IMR-90 (cell line): ENCODE results near the gene ARFGAP2. TPM values are rescaled to one million over a fixed set of nuclear protein-coding genes. Genes with fewer than 3 reads are reported as not detected.
"Not testable (repeated sequence)": the region's sequence is repeated elsewhere in the genome, so short reads cannot be mapped to it uniquely, and the experiment has no call there.

Source experiments
- ATAC-seq: fragments of 200-7000 bp; cut with Tn5 transposase; 2 replicates; pipeline ENCODE4 v1.9.1; 2020; ENCODE audit warnings: low read depth, mild to moderate bottlenecking, moderate library complexity
- BruUV-seq: library from RNA; stranded (reverse); fragments of 400-500 nt; replicated peaks from 2 replicates; lab custom pipeline; 2021; lab: Mats Ljungman, UMichigan
- CTCF ChIA-PET: fragments of 300-600 bp; formaldehyde crosslinking; extraction: SDS; loops from one replicate; lab custom pipeline; 2021; ENCODE audit warnings: antibody characterized with exemption; lab: Yijun Ruan, JAX
- POLR2A ChIA-PET: fragments of 300-600 bp; sonication (Branson Sonifier 250); formaldehyde crosslinking; loops from one replicate; lab custom pipeline; 2022; ENCODE audit warnings: antibody characterized with exemption; ENCODE audit not compliant: unreplicated experiment; lab: Charles Lee
- DNase-seq: peaks from one replicate; pipeline ENCODE4 v3.0.0; 2013
- H2AFZ ChIP-seq: replicated peaks from 2 replicates; pipeline ENCODE3; 2013; ENCODE audit warnings: low read length, mild to moderate bottlenecking; ENCODE audit not compliant: poor library complexity
- H2AK5ac ChIP-seq: 2 replicates; pipeline ENCODE4 v1.6.1; 2013; ENCODE audit warnings: low read depth, low read length, inconsistent platforms
- H2AK9ac ChIP-seq: replicated peaks from 2 replicates; pipeline ENCODE3; 2013; ENCODE audit warnings: mild to moderate bottlenecking, low read depth, low read length, moderate library complexity; ENCODE audit not compliant: poor library complexity
- H2BK120ac ChIP-seq: 2 replicates; pipeline ENCODE4 v1.6.1; 2013; ENCODE audit warnings: low read depth, low read length, inconsistent platforms
- H2BK15ac ChIP-seq: 3 replicates; pipeline ENCODE4 v1.6.1; 2013; ENCODE audit warnings: low read depth, low read length, inconsistent platforms
- H2BK20ac ChIP-seq: 2 replicates; pipeline ENCODE4 v1.6.1; 2013; ENCODE audit warnings: low read depth, mild to moderate bottlenecking, inconsistent platforms, low read length, moderate library complexity
- H2BK5ac ChIP-seq: 2 replicates; pipeline ENCODE4 v1.6.1; 2013; ENCODE audit warnings: mild to moderate bottlenecking, low read depth, low read length, inconsistent platforms; ENCODE audit not compliant: poor library complexity, severe bottlenecking
- H3K14ac ChIP-seq: replicated peaks from 2 replicates; pipeline ENCODE4 v1.6.1; 2013; ENCODE audit warnings: low read depth, low read length, inconsistent platforms
- H3K18ac ChIP-seq: 2 replicates; pipeline ENCODE4 v1.6.1; 2013; ENCODE audit warnings: low read depth, low read length, control low read depth
- H3K23ac ChIP-seq: 2 replicates; pipeline ENCODE4 v1.6.1; 2013; ENCODE audit warnings: low read depth, low read length, inconsistent platforms
- H3K27ac ChIP-seq: 2 replicates; pipeline ENCODE4 v1.5.1; 2013; ENCODE audit warnings: mild to moderate bottlenecking, control low read depth, low read length; ENCODE audit not compliant: insufficient read depth
- H3K27me3 ChIP-seq: 2 replicates; pipeline ENCODE4 v1.6.1; 2013; ENCODE audit warnings: low read length; ENCODE audit not compliant: control insufficient read depth, insufficient read depth
- H3K36me3 ChIP-seq: 2 replicates; pipeline ENCODE4 v1.6.1; 2013; ENCODE audit warnings: low read length, mixed read lengths; ENCODE audit not compliant: control insufficient read depth, insufficient read depth
- H3K4ac ChIP-seq: 2 replicates; pipeline ENCODE4 v1.6.1; 2013; ENCODE audit warnings: low read depth, low read length, inconsistent platforms
- H3K4me1 ChIP-seq: 2 replicates; pipeline ENCODE4 v1.6.1; 2013; ENCODE audit warnings: low read length, mixed read lengths; ENCODE audit not compliant: control insufficient read depth, insufficient read depth
- H3K4me2 ChIP-seq: 2 replicates; pipeline ENCODE4 v1.6.1; 2013; ENCODE audit warnings: low read depth, mild to moderate bottlenecking, control low read depth, low read length, moderate library complexity
- H3K4me3 ChIP-seq: 2 replicates; pipeline ENCODE4 v1.5.1; 2013; ENCODE audit warnings: low read depth, mild to moderate bottlenecking, control low read depth, low read length, moderate library complexity; ENCODE audit not compliant: insufficient read depth
- H3K56ac ChIP-seq: 2 replicates; pipeline ENCODE4 v1.6.1; 2013; ENCODE audit warnings: low read length, inconsistent platforms; ENCODE audit not compliant: insufficient read depth; ENCODE audit errors: extremely low read depth
- H3K79me1 ChIP-seq, 2 experiments: 2 replicates each; pipeline ENCODE4 v1.6.1; 2013; ENCODE audit warnings: low read length in 2 of 2, inconsistent platforms in 1 of 2, low read depth in 1 of 2
- H3K9ac ChIP-seq: 2 replicates; pipeline ENCODE4 v1.6.1; 2013; ENCODE audit warnings: low read depth, low read length, control low read depth
- H3K9me1 ChIP-seq: 2 replicates; pipeline ENCODE4 v1.6.1; 2013; ENCODE audit warnings: low read length, inconsistent platforms; ENCODE audit not compliant: insufficient read depth
- H3K9me3 ChIP-seq: 2 replicates; pipeline ENCODE4 v1.6.1; 2013; ENCODE audit warnings: low read length; ENCODE audit not compliant: control insufficient read depth, insufficient read depth
- H4K20me1 ChIP-seq: 2 replicates; pipeline ENCODE4 v1.6.1; 2013; ENCODE audit warnings: low read length, inconsistent platforms; ENCODE audit not compliant: insufficient read depth
- H4K5ac ChIP-seq: 2 replicates; pipeline ENCODE4 v1.6.1; 2013; ENCODE audit warnings: mild to moderate bottlenecking, low read depth, low read length, control low read depth
- H4K8ac ChIP-seq, 2 experiments: 2 replicates each; pipeline ENCODE4 v1.6.1; 2013; ENCODE audit warnings: low read depth in 2 of 2, low read length in 2 of 2, control low read depth in 1 of 2, inconsistent platforms in 1 of 2
- H4K91ac ChIP-seq: 2 replicates; pipeline ENCODE4 v1.6.1; 2013; ENCODE audit warnings: low read depth, low read length, inconsistent platforms; ENCODE audit not compliant: insufficient read depth
- CEBPB ChIP-seq: IDR thresholded peaks from 2 replicates; pipeline ENCODE4 v1.6.1; 2012; ENCODE audit warnings: low read depth, low read length, improper control_type of control experiment
- CTCF ChIP-seq: conservative IDR thresholded peaks from 2 replicates; pipeline ENCODE4 v1.5.1; 2012; ENCODE audit warnings: mild to moderate bottlenecking, low read depth, low read length, improper control_type of control experiment
- MAZ ChIP-seq: IDR thresholded peaks from 2 replicates; pipeline ENCODE4 v1.6.1; 2012; ENCODE audit warnings: low read depth, mild to moderate bottlenecking, low read length, improper control_type of control experiment, moderate library complexity, borderline replicate concordance
- POLR2A ChIP-seq: IDR thresholded peaks from 2 replicates; pipeline ENCODE4 v1.6.1; 2012; ENCODE audit warnings: mild to moderate bottlenecking, low read depth, low read length
- WGBS, 2 experiments: methylation state at CpG; one replicate each; pipeline versions ENCODE4 v1.1.5 to v1.1.7; 2013; ENCODE audit warnings: missing lambda C conversion rate in 2 of 2; ENCODE audit not compliant: insufficient read length in 1 of 2; ENCODE audit errors: extremely low coverage in 2 of 2; 5-methylcytosine and 5-hydroxymethylcytosine counted together
- dilution Hi-C: fragments of 300-500 bp; cut with HindIII; formaldehyde crosslinking; loops from one replicate; pipeline ENCODE4 v1.14.3; 2018; ENCODE audit warnings: low sequenced_read_pairs; ENCODE audit not compliant: unreplicated experiment
- in situ Hi-C: fragments of 300-500 bp; cut with MboI; formaldehyde crosslinking; loops from 3 replicates; pipeline ENCODE4 v1.14.3; 2019; ENCODE audit warnings: low sequenced_read_pairs, inconsistent platforms, mixed read lengths
- intact Hi-C: fragments of 100-400 bp; cut with micrococcal nuclease; formaldehyde crosslinking; loops from 2 replicates; pipeline ENCODE4 v1.10.0; 2022
- polyA plus RNA-seq, 3 experiments: library from polyadenylated mRNA; depleted of rRNA; stranded (reverse); fragments of >200 nt; gene quantifications; 2 replicates each; pipeline ENCODE4 v1.2.3, GENCODE V29; 2012; ENCODE audit warnings: low replicate concordance in 1 of 3
- total RNA-seq: library from RNA; depleted of rRNA; stranded (reverse); fragments of >200 nt; gene quantifications from 2 replicates; pipeline ENCODE4 v1.2.3, GENCODE V29; 2012

The ARFGAP2 gene
- total and polyA plus RNA-seq, 2 of the 4 experiments (the other 2 are of a cell fraction): 54.7 to 87.8 TPM

GRCh38 chr11:47208628-47209027, 31.9 kb upstream of the ARFGAP2 start:
- H3K14ac ChIP-seq: no peak overlapping the region
- H4K91ac ChIP-seq: no peak overlapping the region
- POLR2A ChIA-PET: no interaction called here
- no peaks in the 10 kb centered on the region for H3K36me3 ChIP-seq
- no peak overlapping the region for H3K4me3 ChIP-seq
- no peak overlapping the region for H2BK15ac ChIP-seq
- H2AFZ ChIP-seq: no peak overlapping the region
- H3K4ac ChIP-seq: no peak overlapping the region
- no peak for DNase-seq
- no peak overlapping the region for H3K23ac ChIP-seq
- no peak overlapping the region for H4K5ac ChIP-seq
- H4K20me1 ChIP-seq: no peaks in the 10 kb centered on the region
- in situ Hi-C loops (no loop called here), dilution Hi-C loops (no loop called here), intact Hi-C loops (no loop called here)
- no peak overlapping the region for H3K9ac ChIP-seq
- ATAC-seq: no peak
- H3K18ac ChIP-seq: no peak overlapping the region
- TF ChIP-seq POLR2A (no peak), CEBPB (no peak), MAZ (no peak), CTCF (no peak)
- no peak overlapping the region for H3K27ac ChIP-seq
- no peak overlapping the region for H2AK5ac ChIP-seq
- 100% methylated on average over 1 of the region's 5 CpGs; no CpG with 5 or more reads in 1 of the 2 experiments for WGBS, 2 experiments
- H3K9me3 ChIP-seq: no peaks in the 10 kb centered on the region
- no peak overlapping the region for H2BK5ac ChIP-seq
- BruUV-seq: no TSS peak
- CTCF ChIA-PET: no interaction called here
- H3K9me1 ChIP-seq: peaks cover 3% of the 10 kb centered on the region; the same call in 1 of the 2 replicates
- no peak overlapping the region for H3K56ac ChIP-seq
- no peak overlapping the region for H3K4me2 ChIP-seq
- no peak overlapping the region for H4K8ac ChIP-seq
- H2BK120ac ChIP-seq: no peak overlapping the region
- no peaks in the 10 kb centered on the region for H3K79me1 ChIP-seq
- H3K4me1 ChIP-seq: no peaks in the 10 kb centered on the region; the same call in 1 of the 2 replicates
- no peak overlapping the region for H2AK9ac ChIP-seq
- no peaks in the 10 kb centered on the region for H3K27me3 ChIP-seq
- no peak overlapping the region; the same call in 1 of the 2 replicates for H2BK20ac ChIP-seq

GRCh38 chr11:47208008-47208552, 31.4 kb upstream of the ARFGAP2 start:
- H3K56ac ChIP-seq, H4K8ac ChIP-seq, H3K23ac ChIP-seq, ATAC-seq, H2AK9ac ChIP-seq, H3K4me3 ChIP-seq, CTCF ChIA-PET, H3K18ac ChIP-seq, in situ Hi-C loops, H2AK5ac ChIP-seq, H2BK5ac ChIP-seq, H3K27ac ChIP-seq, H3K9me1 ChIP-seq, DNase-seq, H3K14ac ChIP-seq, H3K79me1 ChIP-seq, H3K9ac ChIP-seq, H3K4me1 ChIP-seq, H2BK15ac ChIP-seq, H2AFZ ChIP-seq, BruUV-seq, H2BK20ac ChIP-seq, H4K91ac ChIP-seq, H3K9me3 ChIP-seq, dilution Hi-C loops, H4K20me1 ChIP-seq, H3K4me2 ChIP-seq, POLR2A ChIA-PET, H3K27me3 ChIP-seq, H3K36me3 ChIP-seq, H3K4ac ChIP-seq, H4K5ac ChIP-seq, H2BK120ac ChIP-seq, intact Hi-C loops: not testable (repeated sequence)
- WGBS, 2 experiments: 100% methylated on average over 1 of the region's 13 CpGs; no CpG with 5 or more reads in 1 of the 2 experiments
